H1 (cell line): Measurements from ENCODE around the gene TMEM82. TPM values are rescaled to one million over a fixed set of nuclear protein-coding genes. Genes with fewer than 3 reads are reported as not detected.
A peak's percentile ranks its signal among the peaks of the same experiment; 100 is the strongest.

Experiments used
- CTCF ChIA-PET: fragments of 300-600 bp; sonication (Branson Sonifier 250); formaldehyde crosslinking; loops from one replicate; lab custom pipeline; 2021; ENCODE audit not compliant: partially characterized antibody; lab: Charles Lee
- POLR2A ChIA-PET: fragments of 300-600 bp; sonication (Branson Sonifier 250); formaldehyde crosslinking; loops from one replicate; lab custom pipeline; 2021; ENCODE audit warnings: inconsistent platforms; ENCODE audit not compliant: partially characterized antibody; lab: Charles Lee
- DNase-seq, 2 experiments: peaks; one replicate each; pipeline versions ENCODE4 v3.0.0 to v3.0.0-alpha.2; 2010 to 2022; ENCODE audit warnings: low spot score in 2 of 2, low read depth in 1 of 2, mixed read lengths in 1 of 2
- FAIRE-seq: peaks from 2 replicates; lab custom pipeline; 2011; peaks lifted over from hg19 to GRCh38; lab: Jason Lieb, UNC
- H2AFZ ChIP-seq: 2 replicates; pipeline ENCODE4 v1.8.1; 2012; ENCODE audit warnings: low read length, inconsistent platforms
- H2AK5ac ChIP-seq: 2 replicates; pipeline ENCODE4 v1.6.1; 2013; ENCODE audit warnings: low read depth, low read length
- H2BK120ac ChIP-seq: replicated peaks from 2 replicates; pipeline ENCODE3; 2013; ENCODE audit warnings: low read depth, low read length, inconsistent platforms
- H2BK12ac ChIP-seq: 2 replicates; pipeline ENCODE4 v1.6.1; 2013; ENCODE audit warnings: low read depth, low read length
- H2BK15ac ChIP-seq: 2 replicates; pipeline ENCODE4 v1.6.1; 2013; ENCODE audit warnings: low read length
- H2BK20ac ChIP-seq: 2 replicates; pipeline ENCODE4 v1.6.1; 2013; ENCODE audit warnings: low read length
- H2BK5ac ChIP-seq: 2 replicates; pipeline ENCODE4 v1.6.1; 2013; ENCODE audit warnings: low read depth, low read length
- H3K14ac ChIP-seq: 2 replicates; pipeline ENCODE4 v1.6.1; 2013; ENCODE audit warnings: inconsistent platforms; ENCODE audit not compliant: insufficient read length
- H3K18ac ChIP-seq: 2 replicates; pipeline ENCODE4 v1.6.1; 2013; ENCODE audit warnings: low read length; ENCODE audit errors: extremely low read depth
- H3K23ac ChIP-seq: 2 replicates; pipeline ENCODE4 v1.6.1; 2013; ENCODE audit warnings: inconsistent platforms; ENCODE audit not compliant: insufficient read length
- H3K23me2 ChIP-seq: 2 replicates; pipeline ENCODE4 v1.6.1; 2013; ENCODE audit warnings: low read depth, low read length
- H3K27ac ChIP-seq: 2 replicates; pipeline ENCODE4 v1.6.1; 2011; ENCODE audit warnings: low read depth, low read length, inconsistent platforms
- H3K27me3 ChIP-seq, 4 experiments: replicated peaks in 1 of 4; 1 replicate in 1 of 4; 2 replicates in 3 of 4; pipeline versions ENCODE4 v1.6.1 to v1.8.1; 2011 to 2013; ENCODE audit warnings: low read length in 3 of 4, mild to moderate bottlenecking in 3 of 4, inconsistent platforms in 2 of 4, mixed read lengths in 2 of 4, moderate library complexity in 1 of 4; ENCODE audit not compliant: control insufficient read depth in 3 of 4, insufficient read depth in 3 of 4; ENCODE audit errors: extremely low read depth in 1 of 4
- H3K36me3 ChIP-seq, 4 experiments: 2 replicates each; pipeline versions ENCODE4 v1.6.1 to v1.8.1; 2011 to 2013; ENCODE audit warnings: mild to moderate bottlenecking in 4 of 4, low read length in 3 of 4, moderate library complexity in 2 of 4, control low read depth in 1 of 4, inconsistent platforms in 1 of 4; ENCODE audit not compliant: insufficient read depth in 4 of 4, control insufficient read depth in 2 of 4
- H3K4ac ChIP-seq: replicated peaks from 2 replicates; pipeline ENCODE3; 2013; ENCODE audit warnings: low read length, low read depth, mixed read lengths, inconsistent platforms; ENCODE audit not compliant: insufficient read length
- H3K4me1 ChIP-seq, 4 experiments: replicated peaks in 1 of 4; 1 replicate in 1 of 4; 2 replicates in 3 of 4; pipeline versions ENCODE4 v1.6.1 to v1.8.1; 2011 to 2013; ENCODE audit warnings: low read length in 3 of 4, inconsistent platforms in 2 of 4, mixed read lengths in 1 of 4; ENCODE audit not compliant: insufficient read depth in 4 of 4, control insufficient read depth in 3 of 4
- H3K4me2 ChIP-seq, 2 experiments: 2 replicates each; pipeline versions ENCODE4 v1.6.1 to v1.8.1; 2011 to 2013; ENCODE audit warnings: low read depth in 2 of 2, low read length in 2 of 2, control low read depth in 1 of 2, inconsistent platforms in 1 of 2, mild to moderate bottlenecking in 1 of 2; ENCODE audit not compliant: insufficient read depth in 1 of 2
- H3K4me3 ChIP-seq, 4 experiments: fragments of 200-600, 300-600 bp in 1 of 4; sonication (generic), shearing (Covaris generic), sonication (Bioruptor Twin) in 1 of 4; 2 replicates each; pipeline versions ENCODE4 v1.5.1 to v1.8.1; 2011 to 2016; ENCODE audit warnings: low read length in 4 of 4, low read depth in 3 of 4, control low read depth in 2 of 4, inconsistent platforms in 2 of 4, mild to moderate bottlenecking in 2 of 4, mixed read lengths in 1 of 4, moderate library complexity in 1 of 4; ENCODE audit not compliant: insufficient read depth in 2 of 4; ENCODE audit errors: extremely low read depth in 1 of 4
- H3K56ac ChIP-seq: replicated peaks from 2 replicates; pipeline ENCODE3; 2013; ENCODE audit warnings: low read depth, mild to moderate bottlenecking, mixed read lengths, low read length, inconsistent platforms; ENCODE audit not compliant: insufficient read length
- H3K79me1 ChIP-seq: 2 replicates; pipeline ENCODE4 v1.6.1; 2013; ENCODE audit warnings: low read depth, low read length, control low read depth
- H3K79me2 ChIP-seq, 2 experiments: 2 replicates each; pipeline versions ENCODE4 v1.6.1 to v1.8.1; 2012 to 2013; ENCODE audit warnings: low read length in 2 of 2, mild to moderate bottlenecking in 2 of 2, inconsistent platforms in 1 of 2; ENCODE audit not compliant: insufficient read depth in 2 of 2, control insufficient read depth in 1 of 2
- H3K9ac ChIP-seq, 4 experiments: replicated peaks in 1 of 4; 1 replicate in 1 of 4; 2 replicates in 3 of 4; pipeline versions ENCODE4 v1.6.1 to v1.8.1; 2011 to 2013; ENCODE audit warnings: low read depth in 3 of 4, low read length in 3 of 4, control low read depth in 2 of 4, mild to moderate bottlenecking in 2 of 4, moderate library complexity in 2 of 4, inconsistent platforms in 1 of 4; ENCODE audit errors: extremely low read depth in 1 of 4
- H3K9me3 ChIP-seq, 2 experiments: 2 replicates each; pipeline versions ENCODE4 v1.6.1 to v1.8.1; 2012 to 2013; ENCODE audit warnings: mild to moderate bottlenecking in 2 of 2, moderate library complexity in 2 of 2, control low read depth in 1 of 2, inconsistent platforms in 1 of 2, low read depth in 1 of 2, low read length in 1 of 2, mixed read lengths in 1 of 2; ENCODE audit not compliant: insufficient read depth in 2 of 2
- H4K20me1 ChIP-seq, 2 experiments: replicated peaks in 1 of 2; 2 replicates each; pipeline versions ENCODE3 to v1.8.1; 2011 to 2013; ENCODE audit warnings: inconsistent platforms in 2 of 2, low read length in 2 of 2, mild to moderate bottlenecking in 1 of 2; ENCODE audit not compliant: insufficient read depth in 2 of 2, control insufficient read depth in 1 of 2
- H4K5ac ChIP-seq: 2 replicates; pipeline ENCODE4 v1.6.1; 2013; ENCODE audit warnings: low read length, low read depth, mixed read lengths, inconsistent platforms; ENCODE audit not compliant: insufficient read length
- H4K8ac ChIP-seq: 2 replicates; pipeline ENCODE4 v1.8.0; 2013; ENCODE audit warnings: mild to moderate bottlenecking, moderate library complexity, low read length, inconsistent platforms; ENCODE audit not compliant: insufficient read depth; ENCODE audit errors: extremely low read depth
- H4K91ac ChIP-seq: replicated peaks from 2 replicates; pipeline ENCODE3; 2013; ENCODE audit warnings: low read length, mixed read lengths, inconsistent platforms; ENCODE audit not compliant: insufficient read length
- BCL11A ChIP-seq, 2 experiments: IDR thresholded peaks; one replicate each; pipeline ENCODE4 v1.6.1; 2011; ENCODE audit warnings: low read depth in 2 of 2, low read length in 2 of 2, mild to moderate bottlenecking in 2 of 2
- CEBPB ChIP-seq: IDR thresholded peaks from 2 replicates; pipeline ENCODE4 v1.6.1; 2012; ENCODE audit warnings: low read depth, low read length
- CTBP2 ChIP-seq: IDR thresholded peaks from 2 replicates; pipeline ENCODE4 v1.7.0; 2011; ENCODE audit warnings: borderline replicate concordance, mild to moderate bottlenecking, moderate library complexity, mixed read lengths, low read length; ENCODE audit not compliant: insufficient read depth, insufficient read length
- HDAC2 ChIP-seq, 2 experiments: fragments of 300-600 bp in 1 of 2; sonication (generic) in 1 of 2; IDR thresholded peaks; 2 replicates each; pipeline ENCODE4 v1.6.1; 2011 to 2012; ENCODE audit warnings: low read depth in 2 of 2, low read length in 2 of 2, mild to moderate bottlenecking in 2 of 2, moderate library complexity in 2 of 2, borderline replicate concordance in 1 of 2, inconsistent platforms in 1 of 2
- KDM5A ChIP-seq: fragments of 200-600 bp; IDR thresholded peaks from 2 replicates; pipeline ENCODE4 v1.7.1; 2012; ENCODE audit warnings: mild to moderate bottlenecking, low read length, inconsistent platforms, mixed read lengths
- MAFK ChIP-seq: IDR thresholded peaks from 2 replicates; pipeline ENCODE4 v1.6.1; 2012; ENCODE audit warnings: low read depth, mild to moderate bottlenecking, improper control_type of control experiment, low read length
- POU5F1 ChIP-seq: IDR thresholded peaks from 2 replicates; pipeline ENCODE4 v1.6.1; 2011; ENCODE audit warnings: low read depth, mild to moderate bottlenecking, low read length, moderate library complexity
- TCF12 ChIP-seq: IDR thresholded peaks from 2 replicates; pipeline ENCODE4 v1.6.1; 2011; ENCODE audit warnings: low read depth, mild to moderate bottlenecking, low read length
- WGBS, 2 experiments: shearing (Covaris generic) in 1 of 2; methylation state at CpG; one replicate each; pipeline versions ENCODE4 v1.1.6 to v1.1.7; 2013 to 2015; ENCODE audit warnings: low lambda C conversion rate in 2 of 2, mixed read lengths in 2 of 2, inconsistent platforms in 1 of 2, low coverage in 1 of 2, missing lambda C conversion rate in 1 of 2; ENCODE audit not compliant: insufficient replicate concordance in 2 of 2, insufficient coverage in 1 of 2, insufficient read length in 1 of 2; ENCODE audit errors: extremely low coverage in 1 of 2, missing lambda C conversion rate in 1 of 2; 5-methylcytosine and 5-hydroxymethylcytosine counted together
- polyA plus RNA-seq, 7 experiments: library from polyadenylated mRNA; depleted of rRNA in 3 of 7; stranded (reverse) in 5 of 7; unstranded in 2 of 7; fragments of >200 nt in 5 of 7; fragments of 200-250 nt in 2 of 7; gene quantifications; 1 replicate in 5 of 7; 2 replicates in 1 of 7; 4 replicates in 1 of 7; pipeline versions ENCODE4 v1.2.1 to v1.2.3, GENCODE V29; 2011 to 2013; ENCODE audit warnings: missing spikeins in 2 of 7, mixed read lengths in 2 of 7
- total RNA-seq: library from RNA; stranded (reverse); fragmentation: NEBNext Ultra II Directional; extraction: Animal tissue kit (Norgen Biotek cat#: 25700); gene quantifications from 2 replicates; pipeline ENCODE4 v1.2.1, GENCODE V29; 2021

Gene TMEM82
- total and polyA plus RNA-seq, 2 of the 8 experiments (the other 6 are each of a cell fraction or from before 2014, with no cell fraction given) = 0.32 to 2.1 TPM

- no peak for DNase-seq
- Histone ChIP-seq H2AK5ac (no peak overlapping the region), H3K36me3 (peaks cover 6 to 8% (median 7%) of the 10 kb centered on the region in 4 experiments; a peak in 6 of 8 replicates), H3K9me3 (no peaks in the 10 kb centered on the region), H3K4ac (no peak overlapping the region), H4K20me1 (peaks cover 0 to 2% of the 10 kb centered on the region in 2 experiments), H3K4me1 (no peaks in the 10 kb centered on the region), H2BK5ac (no peak overlapping the region; the same call in 1 of the 2 replicates), H4K5ac (no peak overlapping the region), H2BK120ac (no peak overlapping the region), H2BK20ac (no peak overlapping the region), H3K23ac (no peak overlapping the region), H3K79me1 (no peaks in the 10 kb centered on the region), H3K9ac (no peak overlapping the region), H4K8ac (no peak overlapping the region), H3K79me2 (no peaks in the 10 kb centered on the region), H3K27ac (no peak overlapping the region)
- WGBS, 2 experiments = 91% methylated on average over 13 of the region's 13 CpGs; no CpG with 5 or more reads in 1 of the 2 experiments
- no peak for FAIRE-seq
- ChIA-PET CTCF (interaction anchor here (0.6 to 1.5 kb wide), 10 partner anchors 13 to 268 kb away, joined by 3 to 4 read pairs (median 3); no protein-coding TSS in a partner anchor), POLR2A (interaction anchor here (0.7 to 3.5 kb wide), 3 partner anchors 11 to 31 kb away, joined by 3 to 10 read pairs (median 3); no protein-coding TSS in a partner anchor)
- TF ChIP-seq KDM5A (no peak), CEBPB (no peak), POU5F1 (no peak), BCL11A (IDR thresholded peaks at IDR 0.05; ENCODE audit: low read depth in 2 of 2, low read length in 2 of 2) (no peak), MAFK (no peak), TCF12 (no peak), HDAC2 (IDR thresholded peaks at IDR 0.05; ENCODE audit: borderline replicate concordance in 1 of 2, low read depth in 2 of 2, low read length in 2 of 2) (no peak), CTBP2 (no peak)
- TF ChIP-seq, all 59 proteins: peak for 0
- H3K4me3 ChIP-seq = no peak overlapping the region
- H2BK15ac ChIP-seq = no peak overlapping the region
- H3K27me3 ChIP-seq = no peaks in the 10 kb centered on the region; a peak in 1 of 7 replicates
- H3K14ac ChIP-seq = no peak overlapping the region
- H2BK12ac ChIP-seq = 0 out of 2 replicates have a peak overlapping the region, but pooled peaks have one; percentile 68
- no peaks in the 10 kb centered on the region for H3K23me2 ChIP-seq
- no peak overlapping the region for H3K18ac ChIP-seq
- no peak overlapping the region for H3K4me2 ChIP-seq
- H3K56ac ChIP-seq = no peak overlapping the region
- H4K91ac ChIP-seq = no peak overlapping the region
- H2AFZ ChIP-seq = no peak overlapping the region
Measured at GRCh38 chr1:15788624-15789301, 46.5 kb downstream of the TMEM82 start.
